Astrocyte of the spinal cord (primary cell): Measurements from ENCODE around the gene PRPSAP2.

Source experiments
- DNase-seq: peaks from one replicate; pipeline ENCODE4 v3.0.0; 2011; ENCODE audit warnings: low read depth, low spot score
- H3K4me3 ChIP-seq: 2 replicates; pipeline ENCODE4 v1.5.1; 2011; ENCODE audit warnings: low read depth, mild to moderate bottlenecking, low read length, moderate library complexity
- CTCF ChIP-seq: IDR thresholded peaks from 2 replicates; pipeline ENCODE4 v1.5.1; 2012; ENCODE audit warnings: low read depth, mild to moderate bottlenecking, low read length, inconsistent platforms
- in situ Hi-C: cut with HindIII; loops from 2 replicates; pipeline ENCODE4 v1.10.0; 2017; ENCODE audit warnings: low sequenced_read_pairs

PRPSAP2 gene

GRCh38 chr17:18949566-18949965 is 91.6 kb downstream of the PRPSAP2 start:
- in situ Hi-C loops, result no loop called here
- no peak overlapping the region for H3K4me3 ChIP-seq
- TF ChIP-seq CTCF, result no peak
- no peak for DNase-seq

- H3K4me3 ChIP-seq, result no peak overlapping the region
- in situ Hi-C loops, result no loop called here
- no peak for TF ChIP-seq CTCF
- DNase-seq, result no peak
Observed at GRCh38 chr17:18950346-18950745, 92.4 kb downstream of the PRPSAP2 start.

- DNase-seq, result no peak
Observed at GRCh38 chr17:18950944-18951905, 93.3 kb downstream of the PRPSAP2 start.

GRCh38 chr17:18951941-18952842 is 94.3 kb downstream of the PRPSAP2 start, which contains the start of gene SLC5A10:
TSS of gene SLC5A10 (plus strand) at chr17:18952165. CDS start at chr17:18952206, 41 bp downstream.
- H3K4me3 ChIP-seq, result no peak within 1 kb of the TSS
- in situ Hi-C loops, result no loop called here
- peak; percentile 53 for TF ChIP-seq CTCF
- DNase-seq, result no peak

More at GRCh38 chr17:18950944-18951905, 93.3 kb downstream of the PRPSAP2 start:
- no peak for TF ChIP-seq CTCF
- in situ Hi-C loops, result no loop called here
- H3K4me3 ChIP-seq, result no peak overlapping the region

GRCh38 chr17:18953231-18953728 is 95.3 kb downstream of the PRPSAP2 start:
- in situ Hi-C loops, result no loop called here
- H3K4me3 ChIP-seq, result no peak overlapping the region
- no peak for DNase-seq
- no peak for TF ChIP-seq CTCF

- no peak overlapping the region for H3K4me3 ChIP-seq
- TF ChIP-seq CTCF, result no peak
- in situ Hi-C loops, result no loop called here
- no peak for DNase-seq
Observed at GRCh38 chr17:18954321-18954720, 96.4 kb downstream of the PRPSAP2 start.
